K562 (cell line): ENCODE data around the gene ESRRB. TPM values are rescaled to one million over a fixed set of nuclear protein-coding genes. Genes with fewer than 3 reads are reported as not detected.
"Not testable (repeated sequence)": the region's sequence is repeated elsewhere in the genome, so short reads cannot be mapped to it uniquely, and the experiment has no call there.

Experiments used
- ATAC-seq: fragments of 200-7000 bp; cut with Tn5 transposase; 3 replicates; pipeline ENCODE4 v1.9.1; 2020; ENCODE audit warnings: moderate library complexity
- BruUV-seq: library from RNA; stranded (reverse); fragments of 400-500 nt; replicated peaks from 2 replicates; lab custom pipeline; 2021; lab: Mats Ljungman, UMichigan
- CTCF ChIA-PET: fragments of 300-600 bp; formaldehyde crosslinking; extraction: SDS; loops from one replicate; lab custom pipeline; 2021; ENCODE audit warnings: low intra/inter-chr PET ratio; lab: Yijun Ruan, JAX
- POLR2A ChIA-PET: fragments of 300-600, 350-650 bp; sonication (Branson Sonifier 250); formaldehyde crosslinking; extraction: SDS; loops from one replicate; lab custom pipeline; 2021; ENCODE audit warnings: antibody characterized with exemption, inconsistent platforms; lab: Yijun Ruan, JAX
- DNase-seq, 4 experiments: peaks; one replicate each; pipeline versions ENCODE4 v3.0.0 to v3.0.0-alpha.2; 2011 to 2018; ENCODE audit warnings: low spot score in 3 of 4, mixed read lengths in 3 of 4; ENCODE audit errors: extremely low read depth in 1 of 4
- FAIRE-seq: peaks from 2 replicates; lab custom pipeline; 2011; peaks lifted over from hg19 to GRCh38; lab: Jason Lieb, UNC
- H2AFZ ChIP-seq: 2 replicates; pipeline ENCODE4 v1.6.0; 2011; ENCODE audit warnings: low read depth, low read length, control low read depth, inconsistent platforms
- H3K27ac ChIP-seq: fragments of 200-600 bp; 3 replicates; pipeline ENCODE4 v1.8.0; 2011; ENCODE audit warnings: low read depth, mild to moderate bottlenecking, control low read depth, inconsistent platforms, low read length, moderate library complexity, mixed read lengths; ENCODE audit errors: extremely low read depth
- H3K27me3 ChIP-seq, 2 experiments: fragments of 300-600 bp in 1 of 2; 2 replicates in 1 of 2; 3 replicates in 1 of 2; pipeline versions ENCODE4 v1.6.0 to v1.8.0; 2011; ENCODE audit warnings: inconsistent platforms in 2 of 2, low read length in 2 of 2, mild to moderate bottlenecking in 1 of 2, mixed read lengths in 1 of 2, moderate library complexity in 1 of 2; ENCODE audit not compliant: control insufficient read depth in 2 of 2, insufficient read depth in 2 of 2
- H3K36me3 ChIP-seq: fragments of 300-600 bp; 3 replicates; pipeline ENCODE4 v1.8.0; 2011; ENCODE audit warnings: mild to moderate bottlenecking, low read length, inconsistent platforms; ENCODE audit not compliant: control insufficient read depth, insufficient read depth
- H3K4me1 ChIP-seq, 2 experiments: fragments of 200-600 bp in 1 of 2; replicated peaks in 1 of 2; 2 replicates in 1 of 2; 3 replicates in 1 of 2; pipeline versions ENCODE4 v1.5.1 to v1.8.0; 2011; ENCODE audit warnings: inconsistent platforms in 2 of 2, low read length in 2 of 2, mild to moderate bottlenecking in 1 of 2, mixed read lengths in 1 of 2, moderate library complexity in 1 of 2; ENCODE audit not compliant: control insufficient read depth in 2 of 2, insufficient read depth in 2 of 2
- H3K4me2 ChIP-seq: 2 replicates; pipeline ENCODE4 v1.6.1; 2011; ENCODE audit warnings: low read length, control low read depth, inconsistent platforms, mixed read lengths; ENCODE audit not compliant: insufficient read depth
- H3K4me3 ChIP-seq: fragments of 200-600 bp; sonication (generic), shearing (Covaris generic); 2 replicates; pipeline ENCODE4 v1.5.1; 2016; ENCODE audit warnings: control low read depth, inconsistent platforms
- H3K79me2 ChIP-seq: fragments of 200-600 bp; 3 replicates; pipeline ENCODE4 v1.8.0; 2011; ENCODE audit warnings: low read length, inconsistent platforms; ENCODE audit not compliant: control insufficient read depth, insufficient read depth
- H3K9ac ChIP-seq, 2 experiments: 2 replicates each; pipeline versions ENCODE4 v1.6.0 to v1.6.1; 2011; ENCODE audit warnings: low read depth in 2 of 2, low read length in 2 of 2, control low read depth in 1 of 2, inconsistent platforms in 1 of 2, mild to moderate bottlenecking in 1 of 2, mixed read lengths in 1 of 2; ENCODE audit not compliant: insufficient read depth in 1 of 2
- H3K9me1 ChIP-seq: one replicate; pipeline ENCODE4 v1.6.0; 2011; ENCODE audit warnings: inconsistent platforms, mild to moderate bottlenecking, low read length, moderate library complexity; ENCODE audit not compliant: control insufficient read depth, insufficient read depth
- H3K9me3 ChIP-seq: replicated peaks from 2 replicates; pipeline ENCODE4 v1.5.1; 2011; ENCODE audit warnings: low read depth, low read length, inconsistent platforms; ENCODE audit not compliant: control insufficient read depth, insufficient read depth
- H4K20me1 ChIP-seq: replicated peaks from 2 replicates; pipeline ENCODE4 v1.6.1; 2011; ENCODE audit warnings: low read length, inconsistent platforms, mixed read lengths; ENCODE audit not compliant: control insufficient read depth, insufficient read depth
- SMAD4 ChIP-seq: fragments of 250-450 bp; sonication (Bioruptor Pico); conservative IDR thresholded peaks from 2 replicates; pipeline ENCODE4 v1.8.0; 2021; ENCODE audit warnings: inconsistent platforms, mild to moderate bottlenecking, moderate library complexity
- SOX6 ChIP-seq: fragments of 450-650 bp; IDR thresholded peaks from 2 replicates; pipeline ENCODE4 v1.6.1; 2014; ENCODE audit warnings: mild to moderate bottlenecking
- WGBS: fragments of 100-300 bp; shearing (Covaris generic); methylation state at CpG from one replicate; pipeline ENCODE4 v1.1.6; 2016; ENCODE audit warnings: low coverage, mixed read lengths; ENCODE audit not compliant: insufficient coverage; ENCODE audit errors: missing lambda C conversion rate; 5-methylcytosine and 5-hydroxymethylcytosine counted together
- in situ Hi-C: fragments of 300-500 bp; cut with MboI; formaldehyde crosslinking; loops from 4 replicates; pipeline ENCODE4 v1.15.0; 2018; ENCODE audit warnings: inconsistent platforms, mixed read lengths
- intact Hi-C: fragments of 100-400 bp; cut with micrococcal nuclease; formaldehyde crosslinking; loops from 2 replicates; pipeline ENCODE4 v1.14.2; 2022
- polyA plus RNA-seq, 8 experiments: library from polyadenylated mRNA; depleted of rRNA in 4 of 8; stranded (reverse) in 5 of 8; unstranded in 3 of 8; fragments of >200 nt; fragmentation: Nextera tagmentation in 2 of 8; fragmentation: Illumina TruSeq in 1 of 8; extraction: Ambion mirVana in 2 of 8; extraction: Trizol in 1 of 8; gene quantifications; 2 replicates each; pipeline versions ENCODE4 v1.2.1 to v1.2.3, GENCODE V29; 2011 to 2014; ENCODE audit warnings: inconsistent platforms in 1 of 8, missing spikeins in 1 of 8
- total RNA-seq, 7 experiments: library from RNA; depleted of rRNA in 6 of 7; stranded (reverse); fragments of >200 nt in 6 of 7; fragmentation: Illumina TruSeq in 2 of 7; extraction: Trizol in 2 of 7; gene quantifications; 2 replicates each; pipeline versions ENCODE4 v1.2.1 to v1.2.3, GENCODE V29; 2011 to 2021; ENCODE audit warnings: low replicate concordance in 1 of 7

The ESRRB gene
- total and polyA plus RNA-seq, 9 of the 15 experiments (the other 6 are each of a cell fraction or from before 2014, with no cell fraction given), result 3.2 to 24.7 (median 14.5) TPM

- no peak for DNase-seq
- Histone ChIP-seq H3K9ac (no peak overlapping the region), H3K9me3 (no peaks in the 10 kb centered on the region), H3K79me2 (no peaks in the 10 kb centered on the region), H2AFZ (no peak overlapping the region), H3K4me3 (no peak overlapping the region), H3K4me1 (no peaks in the 10 kb centered on the region; a peak in 1 of 5 replicates), H3K27me3 (peaks cover 11 to 42% of the 10 kb centered on the region in 2 experiments), H4K20me1 (no peaks in the 10 kb centered on the region), H3K36me3 (no peaks in the 10 kb centered on the region), H3K27ac (no peak overlapping the region), H3K9me1 (no peaks in the 10 kb centered on the region), H3K4me2 (no peak overlapping the region)
- ATAC-seq, result no peak
- in situ Hi-C loops (no loop called here), intact Hi-C loops (no loop called here)
- WGBS, result under 1% methylated on average over 15 of the region's 15 CpGs
- ChIA-PET CTCF (no interaction called here), POLR2A (no interaction called here)
- TF ChIP-seq SOX6 (no peak), SMAD4 (CRISPR knock-in tag) (no peak)
- no peak for FAIRE-seq
- BruUV-seq, result no TSS peak
Measured at GRCh38 chr14:76531821-76532318, 155.9 kb downstream of the ESRRB start.

- H3K9me3 ChIP-seq, in situ Hi-C loops, H2AFZ ChIP-seq, H3K4me3 ChIP-seq, H3K9ac ChIP-seq, BruUV-seq, H3K4me2 ChIP-seq, H3K9me1 ChIP-seq, FAIRE-seq, H3K4me1 ChIP-seq, H3K36me3 ChIP-seq, CTCF ChIA-PET, DNase-seq, H3K79me2 ChIP-seq, intact Hi-C loops, ATAC-seq, H3K27ac ChIP-seq, H4K20me1 ChIP-seq: not testable (repeated sequence)
- POLR2A ChIA-PET, result interaction anchor here (0.6 kb wide), 1 partner anchor 404 kb away, joined by 3 read pairs; no protein-coding TSS in a partner anchor
- WGBS, result 12% methylated on average over 5 of the region's 25 CpGs
- peaks cover 9 to 14% of the 10 kb centered on the region in 2 experiments for H3K27me3 ChIP-seq
Measured at GRCh38 chr14:76536636-76537035, 160.7 kb downstream of the ESRRB start.
